ENCODE data around the gene SLC17A1.

SLC17A1 gene

GRCh38 chr6:25831532-25832306, at the start of gene SLC17A1:
Gene SLC17A1, minus strand, starts transcription at chr6:25832052. Its CDS starts 1,495 bp downstream, at chr6:25830557.
- no peak for DNase-seq (ENCODE audit: low spot score)

GRCh38 chr6:25880601-25881000, 48.7 kb upstream of the SLC17A1 start:
- DNase-seq (ENCODE audit: low spot score): no peak

GRCh38 chr6:25878721-25879322, 47.0 kb upstream of the SLC17A1 start:
- no peak for DNase-seq (ENCODE audit: low spot score)

- DNase-seq (ENCODE audit: low spot score): no peak
These were observed 44.2 kb upstream of the SLC17A1 start for GRCh38 chr6:25875926-25876602.

GRCh38 chr6:25875563-25875905, 43.7 kb upstream of the SLC17A1 start:
- no peak for DNase-seq (ENCODE audit: low spot score)

GRCh38 chr6:25874822-25875562, 43.1 kb upstream of the SLC17A1 start:
- DNase-seq (ENCODE audit: low spot score): no peak

GRCh38 chr6:25874118-25874517, 42.3 kb upstream of the SLC17A1 start, which contains the start of gene SLC17A3:
Gene SLC17A3, minus strand, starts transcription at chr6:25874243. Its CDS starts 5,856 bp downstream, at chr6:25868387.
- DNase-seq (ENCODE audit: low spot score): no peak

- no peak for DNase-seq (ENCODE audit: low spot score)
These were observed 41.0 kb upstream of the SLC17A1 start for GRCh38 chr6:25872814-25873213.

GRCh38 chr6:25869840-25870239, 38.0 kb upstream of the SLC17A1 start:
- DNase-seq (ENCODE audit: low spot score): no peak

- no peak for DNase-seq (ENCODE audit: low spot score)
These were observed 36.8 kb upstream of the SLC17A1 start for GRCh38 chr6:25868436-25869183.

- DNase-seq (ENCODE audit: low spot score): no peak
These were observed 34.2 kb upstream of the SLC17A1 start for GRCh38 chr6:25866011-25866410.

GRCh38 chr6:25863360-25863759, 31.5 kb upstream of the SLC17A1 start:
- no peak for DNase-seq (ENCODE audit: low spot score)

GRCh38 chr6:25862199-25862598, 30.3 kb upstream of the SLC17A1 start:
- DNase-seq (ENCODE audit: low spot score): no peak

GRCh38 chr6:25852756-25853155, 20.9 kb upstream of the SLC17A1 start:
- DNase-seq (ENCODE audit: low spot score): no peak

- no peak for DNase-seq (ENCODE audit: low spot score)
These were observed 20.1 kb upstream of the SLC17A1 start for GRCh38 chr6:25851961-25852360.

- no peak for DNase-seq (ENCODE audit: low spot score)
These were observed 12.7 kb upstream of the SLC17A1 start for GRCh38 chr6:25844518-25844917.

- DNase-seq (ENCODE audit: low spot score): no peak
These were observed 10.7 kb upstream of the SLC17A1 start for GRCh38 chr6:25842526-25842925.

- DNase-seq (ENCODE audit: low spot score): no peak
These were observed 3.8 kb upstream of the SLC17A1 start for GRCh38 chr6:25835442-25836283.

GRCh38 chr6:25834950-25835349, 3.1 kb upstream of the SLC17A1 start:
- DNase-seq (ENCODE audit: low spot score): no peak

- DNase-seq (ENCODE audit: low spot score): no peak
These were observed 1.3 kb upstream of the SLC17A1 start for GRCh38 chr6:25833136-25833535.

- DNase-seq (ENCODE audit: low spot score): no peak
These were observed 818 bp upstream of the SLC17A1 start for GRCh38 chr6:25832670-25833069.
